Measurements from ENCODE around the gene PRRT4. TPM values are rescaled to one million over a fixed set of nuclear protein-coding genes. Genes with fewer than 3 reads are reported as not detected.

PRRT4 gene
- total RNA-seq, 1 donor from 2014 or later: 4.0 TPM

GRCh38 chr7:128310499-128310898, 51.0 kb downstream of the PRRT4 start:
- ATAC-seq (no peak), DNase-seq (ENCODE audit: low spot score) (no peak)
- intact Hi-C loops (cut with DNase I): no loop called here

- ATAC-seq (no peak), DNase-seq (ENCODE audit: low spot score) (no peak)
- intact Hi-C loops (cut with DNase I): no loop called here
Measured at GRCh38 chr7:128309976-128310375, 51.5 kb downstream of the PRRT4 start.

- no peak for DNase-seq (ENCODE audit: low spot score)
- intact Hi-C loops (cut with DNase I): no loop called here
- no peak for ATAC-seq
Measured at GRCh38 chr7:128309124-128309523, 52.4 kb downstream of the PRRT4 start.

DNA sequence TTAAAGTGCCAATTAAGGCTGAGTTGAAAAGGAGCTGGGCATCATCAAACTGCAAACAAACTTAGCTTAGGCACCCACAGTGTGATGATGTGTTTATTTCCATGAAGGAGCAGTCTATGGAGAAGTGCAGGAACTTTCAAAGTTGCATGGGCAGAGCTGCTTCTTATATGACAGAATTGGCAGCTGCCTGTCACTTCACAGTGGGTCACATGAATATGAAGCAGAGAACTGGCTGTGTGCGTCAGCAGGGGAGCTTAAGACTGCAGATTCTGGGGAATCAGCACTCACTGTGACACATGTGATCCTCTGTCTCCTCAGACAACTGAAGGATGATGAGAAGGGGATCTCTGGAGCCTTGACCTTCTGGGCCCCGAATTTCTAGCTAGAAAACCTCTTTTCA, 54.4 kb downstream of the PRRT4 start:
- DNase-seq (ENCODE audit: low spot score) (no peak), ATAC-seq (no peak)
- intact Hi-C loops (cut with DNase I): no loop called here

DNA sequence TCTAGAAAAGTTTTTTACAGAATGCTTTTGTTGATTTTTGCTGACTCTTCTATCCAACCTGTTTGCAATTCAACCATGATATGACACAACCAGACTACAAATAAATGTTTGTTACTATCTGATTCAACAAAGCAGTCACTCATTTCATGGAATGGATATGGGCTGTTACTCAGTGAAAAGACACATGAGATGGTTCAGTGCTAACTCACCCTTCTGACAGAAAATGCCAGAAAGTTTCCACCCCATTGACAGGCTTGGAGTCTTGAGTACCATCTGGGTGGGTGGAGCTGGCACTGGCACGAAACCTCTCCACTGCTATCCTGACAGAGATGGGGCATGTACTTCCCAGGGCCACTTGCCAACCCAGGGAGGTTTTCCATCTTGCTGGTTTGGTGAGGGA, 57.3 kb downstream of the PRRT4 start:
- no peak for DNase-seq (ENCODE audit: low spot score)
- intact Hi-C loops (cut with DNase I): no loop called here
- ATAC-seq: no peak

- DNase-seq (ENCODE audit: low spot score) (no peak), ATAC-seq (no peak)
- intact Hi-C loops (cut with DNase I): no loop called here
Measured at GRCh38 chr7:128303643-128304042, 57.8 kb downstream of the PRRT4 start.

DNA sequence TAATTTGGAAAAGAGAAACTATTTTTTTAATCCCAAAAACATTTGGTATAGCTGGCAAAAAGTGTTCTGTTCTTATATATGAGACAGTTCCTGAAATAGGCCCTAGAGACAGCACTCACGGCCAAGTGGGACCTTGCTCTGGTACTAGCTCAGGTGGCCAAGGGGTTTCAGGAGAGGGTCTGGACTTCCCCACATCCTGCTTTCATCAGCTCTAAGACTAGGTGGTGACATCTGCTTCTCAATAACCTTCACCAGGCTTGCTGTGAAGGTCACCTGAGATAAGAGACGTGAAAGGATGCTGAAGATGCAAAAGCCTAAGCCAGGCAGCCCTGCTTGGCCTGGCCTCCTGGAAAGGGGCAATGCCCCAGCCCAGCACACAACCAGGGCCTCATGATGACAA, 58.4 kb downstream of the PRRT4 start:
- no peak for DNase-seq (ENCODE audit: low spot score)
- no peak for ATAC-seq

DNA sequence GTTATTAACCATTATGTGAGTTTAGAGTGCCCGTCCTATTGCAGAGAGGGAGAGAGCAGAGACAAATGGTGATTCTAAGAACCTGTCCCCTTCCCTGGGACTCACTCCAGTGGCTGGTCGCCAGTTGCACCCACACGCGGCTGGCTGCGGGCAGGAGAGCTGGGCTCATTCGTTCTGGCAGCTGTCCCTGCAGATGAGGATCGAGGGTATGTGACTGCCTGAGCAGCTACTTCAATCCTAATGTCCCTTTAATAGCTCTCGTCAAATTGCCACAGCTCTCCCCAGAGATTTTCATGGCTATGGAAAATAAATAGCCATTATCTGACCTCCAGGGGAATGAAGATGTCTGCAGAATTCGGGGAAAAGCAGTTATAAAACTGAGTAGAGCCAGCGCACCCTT, 59.4 kb downstream of the PRRT4 start:
- no peak for ATAC-seq
- intact Hi-C loops (cut with DNase I): no loop called here
- DNase-seq (ENCODE audit: low spot score): no peak

More for the DNA sequence above, 58.4 kb downstream of the PRRT4 start:
- intact Hi-C loops (cut with DNase I): no loop called here

Other genes with a start within 250 kb of the PRRT4 start
- 7.2 TPM for gene LEP, start 120.4 kb downstream of the PRRT4 start, total RNA-seq
- 49.6 TPM for gene RBM28, start 17.8 kb downstream of the PRRT4 start, total RNA-seq
- gene IMPDH1, start 48.3 kb upstream of the PRRT4 start, total RNA-seq: 49.3 TPM
- 49.4 TPM for gene HILPDA, start 94.2 kb upstream of the PRRT4 start, total RNA-seq
- 23.3 TPM for gene METTL2B, start 115.1 kb upstream of the PRRT4 start, total RNA-seq